Stimulated activated memory B cell treated with anti-CD40 and anti-IgM and Interleukin-4, amounts not matched to agents 10 μg/mL and 1 μg/mL and 100 μg/mL, for 72 hours (primary cell): Measurements from ENCODE around the gene MS4A2.
"Not testable (repeated sequence)": the region's sequence is repeated elsewhere in the genome, so short reads cannot be mapped to it uniquely, and the experiment has no call there.

Experiments used
- ATAC-seq: fragments of 150-1000 bp; cut with Tn5 transposase; 2 replicates; pipeline ENCODE4 v1.10.0; 2021
- H3K27ac Mint-ChIP-seq: one replicate; pipeline ENCODE4 v1.8.0; 2022; ENCODE audit warnings: mild to moderate bottlenecking, mixed read lengths
- H3K27me3 Mint-ChIP-seq: one replicate; pipeline ENCODE4 v1.8.0; 2022; ENCODE audit warnings: mixed read lengths
- H3K36me3 Mint-ChIP-seq: one replicate; pipeline ENCODE4 v1.8.0; 2022; ENCODE audit warnings: mixed read lengths
- H3K4me1 Mint-ChIP-seq: one replicate; pipeline ENCODE4 v1.8.0; 2022; ENCODE audit warnings: mixed read lengths
- H3K4me3 Mint-ChIP-seq: one replicate; pipeline ENCODE4 v1.8.0; 2022; ENCODE audit warnings: mild to moderate bottlenecking, moderate library complexity, mixed read lengths
- H3K9me3 Mint-ChIP-seq: one replicate; pipeline ENCODE4 v1.8.0; 2022; ENCODE audit warnings: mixed read lengths

MS4A2 gene

GRCh38 chr11:60088364-60088763, at the start of gene MS4A2:
Gene MS4A2 (plus strand): TSS chr11:60088664. CDS start chr11:60088766, 102 bp downstream.
- Mint-ChIP-seq H3K4me3 (no peak within 1 kb of the TSS), H3K36me3 (no peaks in the 10 kb centered on the region), H3K4me1 (no peaks in the 10 kb centered on the region), H3K9me3 (no peaks in the 10 kb centered on the region), H3K27ac (no peak within 1 kb of the TSS), H3K27me3 (peaks cover 37% of the 10 kb centered on the region)
- no peak for ATAC-seq

GRCh38 chr11:60040109-60040508, 48.4 kb upstream of the MS4A2 start, which contains the start of gene OOSP2:
Gene OOSP2 (plus strand): TSS chr11:60040409. CDS start chr11:60040460, 51 bp downstream.
- Mint-ChIP-seq H3K9me3 (no peaks in the 10 kb centered on the region), H3K27ac (no peak within 1 kb of the TSS), H3K27me3 (no peaks in the 10 kb centered on the region), H3K36me3 (no peaks in the 10 kb centered on the region), H3K4me3 (no peak within 1 kb of the TSS), H3K4me1 (no peaks in the 10 kb centered on the region)
- no peak for ATAC-seq

DNA sequence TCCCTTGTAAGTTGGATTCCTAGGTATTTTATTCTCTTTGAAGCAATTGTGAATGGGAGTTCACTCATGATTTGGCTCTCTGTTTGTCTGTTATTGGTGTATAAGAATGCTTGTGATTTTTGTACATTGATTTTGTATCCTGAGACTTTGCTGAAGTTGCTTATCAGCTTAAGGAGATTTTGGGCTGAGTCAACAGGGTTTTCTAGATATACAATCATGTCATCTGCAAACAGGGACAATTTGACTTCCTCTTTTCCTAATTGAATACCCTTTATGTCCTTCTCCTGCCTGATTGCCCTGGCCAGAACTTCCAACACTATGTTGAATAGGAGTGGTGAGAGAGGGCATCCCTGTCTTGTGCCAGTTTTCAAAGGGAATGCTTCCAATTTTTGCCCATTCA, 38.0 kb upstream of the MS4A2 start:
- H3K4me3 Mint-ChIP-seq, H3K4me1 Mint-ChIP-seq, H3K27ac Mint-ChIP-seq, H3K9me3 Mint-ChIP-seq, H3K36me3 Mint-ChIP-seq, ATAC-seq: not testable (repeated sequence)
- peaks cover 21% of the 10 kb centered on the region for H3K27me3 Mint-ChIP-seq

DNA sequence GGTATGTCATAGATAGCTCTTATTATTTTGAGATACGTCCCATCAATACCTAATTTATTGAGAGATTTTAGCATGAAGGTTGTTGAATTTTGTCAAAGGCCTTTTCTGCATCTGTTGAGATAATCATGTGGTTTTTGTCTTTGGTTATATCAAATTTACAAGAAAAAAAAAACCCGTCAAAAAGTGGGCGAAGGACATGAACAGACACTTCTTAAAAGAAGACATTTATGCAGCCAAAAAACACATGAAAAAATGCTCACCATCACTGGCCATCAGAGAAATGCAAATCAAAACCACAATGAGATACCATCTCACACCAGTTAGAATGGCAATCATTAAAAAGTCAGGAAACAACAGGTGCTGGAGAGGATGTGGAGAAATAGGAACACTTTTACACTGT, 37.6 kb upstream of the MS4A2 start:
- H3K27me3 Mint-ChIP-seq = peaks cover 18% of the 10 kb centered on the region
- not testable (repeated sequence) for ATAC-seq

DNA sequence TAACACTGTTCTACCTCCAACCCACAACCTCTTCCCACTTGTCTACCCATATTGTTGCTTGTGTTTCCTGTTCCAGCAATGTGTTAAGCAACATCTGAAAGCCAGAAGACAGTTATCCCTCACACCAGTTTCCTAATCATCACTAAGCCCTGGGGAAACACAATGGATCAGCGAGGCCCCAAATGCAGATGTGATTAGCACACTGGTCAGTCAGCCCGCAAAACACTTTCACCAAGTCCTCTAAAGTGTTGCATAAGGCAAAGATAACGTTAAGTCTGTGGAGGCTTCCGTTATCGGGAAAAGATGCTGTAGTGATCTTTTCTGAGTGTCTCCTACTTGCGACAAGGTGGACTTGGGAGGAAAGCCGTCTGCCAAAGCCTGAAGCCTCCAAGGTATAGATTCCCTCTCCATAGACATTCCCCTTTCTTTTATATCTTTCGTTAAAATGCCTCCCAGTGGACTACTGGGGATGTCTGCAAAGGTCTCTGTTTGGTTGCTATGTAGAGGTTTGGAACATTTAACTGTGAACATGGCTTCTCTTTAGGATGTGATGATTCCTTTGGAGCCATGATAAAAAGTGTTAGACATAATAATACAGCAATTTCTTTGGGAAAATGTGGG, 32.0 kb upstream of the MS4A2 start, which contains the start of gene MS4A3:
TSS of gene MS4A3 (plus strand) at position 317 of the 621 bp plus-strand sequence. CDS start 4,496 bp downstream, outside the sequence.
- no peak for ATAC-seq
- Mint-ChIP-seq H3K4me3 (no peak within 1 kb of the TSS), H3K4me1 (no peaks in the 10 kb centered on the region), H3K9me3 (peaks cover 4% of the 10 kb centered on the region), H3K27me3 (peaks cover 12% of the 10 kb centered on the region), H3K27ac (no peak within 1 kb of the TSS), H3K36me3 (no peaks in the 10 kb centered on the region)

More for the DNA sequence above, 37.6 kb upstream of the MS4A2 start:
- not testable (repeated sequence) for H3K4me3 Mint-ChIP-seq, H3K27ac Mint-ChIP-seq, H3K9me3 Mint-ChIP-seq, H3K36me3 Mint-ChIP-seq, H3K4me1 Mint-ChIP-seq

DNA sequence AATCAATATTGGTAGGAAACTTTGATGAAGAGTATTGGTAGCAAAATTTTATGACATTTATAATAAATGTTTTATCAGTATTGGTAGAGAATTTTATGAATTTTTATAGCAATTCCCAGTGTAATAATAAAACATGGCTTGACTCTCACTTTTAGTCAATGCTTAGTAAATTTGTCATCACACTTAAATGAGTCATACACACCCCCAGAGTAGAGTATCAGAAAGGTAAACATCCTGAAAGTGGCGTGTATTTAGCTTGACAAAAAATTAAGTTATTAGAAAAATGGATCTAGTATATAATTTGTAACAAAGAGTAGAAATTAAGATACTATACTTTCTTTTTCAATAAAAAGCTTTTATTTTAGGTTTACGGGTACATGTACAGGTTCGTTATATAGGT, 29.4 kb upstream of the MS4A2 start:
- no peaks in the 10 kb centered on the region for H3K36me3 Mint-ChIP-seq
- H3K27me3 Mint-ChIP-seq = peaks cover 12% of the 10 kb centered on the region
- ATAC-seq = no peak
- no peaks in the 10 kb centered on the region for H3K4me1 Mint-ChIP-seq
- H3K9me3 Mint-ChIP-seq = peaks cover 4% of the 10 kb centered on the region
- H3K4me3 Mint-ChIP-seq = no peak overlapping the region
- H3K27ac Mint-ChIP-seq = no peak overlapping the region

DNA sequence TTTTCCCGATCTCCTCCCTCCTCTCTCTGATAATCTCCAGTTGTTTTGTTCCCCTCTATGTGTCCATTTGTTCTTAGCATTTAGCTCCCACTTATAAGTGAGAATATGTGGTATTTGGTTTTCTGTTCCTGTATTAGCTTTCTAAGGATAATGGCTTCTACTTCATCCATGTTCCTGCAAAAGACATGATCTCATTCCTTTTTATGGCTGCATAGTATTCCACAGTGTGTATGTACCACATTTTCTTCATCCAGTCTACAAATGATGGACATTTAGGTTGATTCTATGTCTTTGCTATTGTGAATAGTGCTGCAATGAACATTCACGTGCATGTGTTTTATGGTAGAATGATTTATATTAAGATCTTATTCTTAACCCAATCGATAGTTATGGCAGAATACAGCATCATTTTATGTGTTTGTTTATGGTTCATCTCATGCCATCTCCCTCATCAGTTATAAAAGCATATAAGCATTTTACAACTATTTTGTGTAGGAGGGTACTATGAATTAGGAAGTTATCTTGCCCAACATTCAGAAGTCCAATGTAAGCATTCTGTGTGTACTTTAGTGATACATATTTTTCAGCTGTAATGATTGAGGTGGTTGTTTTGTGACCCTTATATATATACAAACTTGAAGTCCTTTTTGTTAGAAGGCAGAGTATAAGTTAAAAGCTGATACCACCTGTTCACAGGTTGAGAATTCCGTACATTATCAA, 28.8 kb upstream of the MS4A2 start:
- Mint-ChIP-seq H3K27me3 (peaks cover 9% of the 10 kb centered on the region), H3K27ac (no peak overlapping the region), H3K4me1 (no peaks in the 10 kb centered on the region), H3K4me3 (no peak overlapping the region), H3K9me3 (peaks cover 4% of the 10 kb centered on the region), H3K36me3 (no peaks in the 10 kb centered on the region)
- ATAC-seq = no peak

- H3K27me3 Mint-ChIP-seq = no peaks in the 10 kb centered on the region
- peaks cover 4% of the 10 kb centered on the region for H3K9me3 Mint-ChIP-seq
- no peaks in the 10 kb centered on the region for H3K4me1 Mint-ChIP-seq
- no peaks in the 10 kb centered on the region for H3K36me3 Mint-ChIP-seq
- no peak for ATAC-seq
- H3K27ac Mint-ChIP-seq = no peak overlapping the region
- H3K4me3 Mint-ChIP-seq = no peak overlapping the region
Measured at GRCh38 chr11:60064111-60064510, 24.4 kb upstream of the MS4A2 start.

DNA sequence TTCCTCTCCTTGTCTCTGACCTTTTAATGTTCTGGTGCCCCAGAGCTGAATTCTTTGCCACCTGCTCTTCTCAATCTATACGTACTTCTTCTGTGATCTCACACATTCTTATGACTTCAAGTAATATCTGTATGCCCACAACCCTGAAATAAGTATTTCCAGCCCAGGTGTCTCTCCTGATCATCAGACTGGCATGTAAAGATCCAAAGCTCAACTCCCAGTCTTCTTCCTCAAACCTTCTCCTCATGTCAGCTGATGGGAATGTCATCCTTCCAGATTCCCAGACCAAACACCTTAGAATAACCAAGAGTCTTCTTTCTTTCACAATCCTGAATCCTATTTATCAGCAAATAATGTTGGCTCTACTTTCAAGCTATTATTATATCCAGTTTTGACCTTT, 22.7 kb upstream of the MS4A2 start:
- ATAC-seq = no peak
- no peak overlapping the region for H3K4me3 Mint-ChIP-seq
- H3K36me3 Mint-ChIP-seq = no peaks in the 10 kb centered on the region
- H3K27me3 Mint-ChIP-seq = no peaks in the 10 kb centered on the region
- H3K9me3 Mint-ChIP-seq = no peaks in the 10 kb centered on the region
- H3K4me1 Mint-ChIP-seq = no peaks in the 10 kb centered on the region
- H3K27ac Mint-ChIP-seq = no peak overlapping the region

DNA sequence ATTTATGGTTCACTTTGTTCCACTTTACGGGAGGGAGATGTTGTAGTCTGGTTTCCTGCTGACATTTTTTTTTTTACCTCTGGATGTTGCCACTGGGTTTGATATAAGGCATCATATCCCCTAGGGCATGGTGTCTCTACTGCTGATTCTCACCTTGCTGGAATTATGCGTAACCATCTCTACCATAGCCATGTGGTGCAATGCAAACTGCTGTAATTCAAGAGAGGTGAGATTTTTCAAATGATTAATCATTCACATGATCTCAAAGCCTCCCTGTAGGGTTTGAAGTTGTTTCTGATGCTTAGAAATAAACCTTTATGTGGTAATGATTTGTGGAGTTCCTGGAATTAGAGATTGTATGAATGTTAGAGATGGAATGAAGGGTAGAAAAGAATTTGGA, 19.0 kb upstream of the MS4A2 start:
- H3K4me1 Mint-ChIP-seq = no peaks in the 10 kb centered on the region
- H3K4me3 Mint-ChIP-seq = no peak overlapping the region
- no peaks in the 10 kb centered on the region for H3K36me3 Mint-ChIP-seq
- no peak overlapping the region for H3K27ac Mint-ChIP-seq
- H3K27me3 Mint-ChIP-seq = peaks cover 24% of the 10 kb centered on the region
- peaks cover 3% of the 10 kb centered on the region for H3K9me3 Mint-ChIP-seq
- ATAC-seq = no peak

- not testable (repeated sequence) for H3K27ac Mint-ChIP-seq, H3K4me1 Mint-ChIP-seq, H3K9me3 Mint-ChIP-seq, ATAC-seq, H3K4me3 Mint-ChIP-seq, H3K36me3 Mint-ChIP-seq
- peaks cover 33% of the 10 kb centered on the region for H3K27me3 Mint-ChIP-seq
Measured at GRCh38 chr11:60071644-60072043, 16.8 kb upstream of the MS4A2 start.

DNA sequence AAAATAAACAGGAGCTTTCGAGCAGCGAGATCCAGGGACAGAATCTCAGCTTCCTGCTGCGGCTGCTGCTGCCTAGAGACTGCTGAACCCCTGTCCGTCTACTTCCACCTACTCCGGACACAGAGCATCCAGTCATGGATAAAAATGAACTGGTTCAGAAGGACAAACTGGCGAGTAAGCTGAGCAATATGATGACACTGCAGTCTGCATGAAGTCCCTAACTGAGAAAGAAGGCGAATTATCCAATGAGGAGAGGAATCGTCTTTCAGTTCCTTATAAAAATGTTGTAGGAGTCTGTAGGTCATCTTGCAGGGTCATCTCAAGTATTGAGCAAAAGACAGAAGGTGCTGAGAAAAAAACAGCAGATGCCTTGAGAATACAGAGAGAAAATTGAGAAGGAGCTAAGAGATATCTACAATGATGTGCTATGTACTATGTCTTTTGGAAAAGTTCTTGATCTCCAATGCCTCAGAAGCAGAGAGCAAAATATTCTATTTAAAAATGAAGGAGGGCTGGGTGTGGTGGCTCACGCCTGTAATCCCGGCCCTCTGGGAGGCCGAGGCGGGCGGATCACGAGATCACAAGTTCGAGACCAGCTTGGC, 11.1 kb upstream of the MS4A2 start:
- peaks cover 12% of the 10 kb centered on the region for H3K9me3 Mint-ChIP-seq
- H3K36me3 Mint-ChIP-seq = no peaks in the 10 kb centered on the region
- peaks cover 19% of the 10 kb centered on the region for H3K27me3 Mint-ChIP-seq
- H3K27ac Mint-ChIP-seq = no peak overlapping the region
- H3K4me1 Mint-ChIP-seq = no peaks in the 10 kb centered on the region
- ATAC-seq = no peak
- no peak overlapping the region for H3K4me3 Mint-ChIP-seq

- Mint-ChIP-seq H3K9me3 (peaks cover 12% of the 10 kb centered on the region), H3K4me1 (no peaks in the 10 kb centered on the region), H3K27me3 (peaks cover 18% of the 10 kb centered on the region), H3K27ac (no peak overlapping the region), H3K4me3 (no peak overlapping the region), H3K36me3 (no peaks in the 10 kb centered on the region)
- ATAC-seq = no peak
Measured at GRCh38 chr11:60077981-60078380, 10.5 kb upstream of the MS4A2 start.

GRCh38 chr11:60078745-60079144, 9.7 kb upstream of the MS4A2 start:
- Mint-ChIP-seq H3K27ac (no peak overlapping the region), H3K4me1 (no peaks in the 10 kb centered on the region), H3K4me3 (no peak overlapping the region), H3K36me3 (no peaks in the 10 kb centered on the region), H3K9me3 (peaks cover 10% of the 10 kb centered on the region), H3K27me3 (peaks cover 15% of the 10 kb centered on the region)
- no peak for ATAC-seq

- H3K27ac Mint-ChIP-seq = no peak overlapping the region
- H3K4me1 Mint-ChIP-seq = no peaks in the 10 kb centered on the region
- peaks cover 10% of the 10 kb centered on the region for H3K27me3 Mint-ChIP-seq
- H3K36me3 Mint-ChIP-seq = no peaks in the 10 kb centered on the region
- no peak overlapping the region for H3K4me3 Mint-ChIP-seq
- ATAC-seq = no peak
- H3K9me3 Mint-ChIP-seq = peaks cover 10% of the 10 kb centered on the region
Measured at GRCh38 chr11:60080535-60080934, 7.9 kb upstream of the MS4A2 start.
